ENCODE data around the gene SFSWAP. TPM values are rescaled to one million over a fixed set of nuclear protein-coding genes. Genes with fewer than 3 reads are reported as not detected.

Gene SFSWAP
- total RNA-seq, 1 experiment from 2014 or later: 48.1 TPM

DNA sequence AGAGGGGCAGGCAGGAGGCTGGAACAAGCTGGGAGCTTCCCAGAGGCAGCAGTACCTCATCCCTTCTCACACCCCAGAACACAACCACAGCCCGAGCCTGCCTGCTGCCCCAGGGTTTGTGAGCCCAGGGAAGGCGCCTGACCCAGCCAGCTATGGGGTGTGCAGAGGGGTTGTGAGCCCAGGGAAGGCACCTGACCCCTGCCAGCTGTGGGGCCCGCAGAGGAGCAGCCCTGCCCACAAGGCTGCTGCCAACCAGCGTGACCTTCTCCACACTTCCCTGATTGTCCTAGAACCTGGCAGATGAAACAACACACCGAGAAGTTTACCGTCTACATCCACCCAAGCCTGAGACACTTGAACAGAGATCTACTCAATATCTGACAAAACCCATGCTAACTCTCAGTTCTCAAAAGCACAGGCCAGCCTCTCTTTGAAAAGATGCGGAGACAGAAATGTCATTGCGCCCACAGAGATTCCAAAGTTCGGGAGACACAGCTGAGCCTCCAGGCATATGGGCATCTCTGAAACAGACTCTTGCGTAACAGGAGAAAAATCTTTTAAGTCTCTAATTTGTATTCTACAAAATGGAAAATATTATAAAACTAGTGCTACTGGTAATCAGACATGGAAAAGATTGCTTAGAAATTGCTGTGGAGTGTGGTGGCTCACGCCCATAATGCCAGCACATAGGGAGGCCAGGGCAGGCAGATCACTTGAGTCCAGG, 47.3 kb downstream of the SFSWAP start:
- no peak overlapping the region for H4K8ac ChIP-seq (replicated peaks; ENCODE audit: insufficient read length, low read depth, low read length)
- H2AK5ac ChIP-seq (ENCODE audit: insufficient read length, low read length): no peak overlapping the region
- H3K4me2 ChIP-seq (ENCODE audit: insufficient read depth, insufficient read length, low read length): no peak overlapping the region
- no peak overlapping the region for H2BK20ac ChIP-seq (ENCODE audit: low read depth, low read length, poor library complexity, severe bottlenecking)
- peaks cover 59 to 84% (median 75%) of the 10 kb centered on the region in 3 experiments; a peak in 6 of 7 replicates for H3K36me3 Mint-ChIP-seq (ENCODE audit: insufficient read depth in 1 of 3, low read depth in 3 of 3)
- no CpG with 5 or more reads among the region's 11 CpGs for WGBS (ENCODE audit: extremely low coverage, insufficient read length, low lambda C conversion rate)
- no peak overlapping the region for H4K5ac ChIP-seq (ENCODE audit: insufficient read length, low read depth, low read length)
- H3K4me1 ChIP-seq (ENCODE audit: insufficient read depth, low read length): no peaks in the 10 kb centered on the region
- no peak overlapping the region for H3K4me3 Mint-ChIP-seq
- H3K27ac ChIP-seq (ENCODE audit: insufficient read length, low read depth, low read length): no peak overlapping the region
- no peak overlapping the region for H2AFZ ChIP-seq (ENCODE audit: low read length)
- no peak for DNase-seq
- no peak overlapping the region for H2BK15ac ChIP-seq (ENCODE audit: low read depth, low read length)
- no peaks in the 10 kb centered on the region for H4K20me1 ChIP-seq (ENCODE audit: control insufficient read depth, insufficient read depth, insufficient read length)
- no peak overlapping the region for H3K23ac ChIP-seq (ENCODE audit: insufficient read length, low read depth, low read length)
- no peak overlapping the region for H3K18ac ChIP-seq (ENCODE audit: insufficient read length, low read depth, low read length)
- no peak overlapping the region for H3K4ac ChIP-seq (ENCODE audit: low read depth, low read length)
- no peak overlapping the region for H2BK120ac ChIP-seq (ENCODE audit: low read depth, low read length, poor library complexity, severe bottlenecking)
- H3K56ac ChIP-seq (ENCODE audit: insufficient read length, low read depth, low read length): no peak overlapping the region
- H3K27ac Mint-ChIP-seq: 0 out of 7 replicates have a peak overlapping the region, but pooled peaks of 1 of the 3 experiments have one; percentile 35
- H3K27me3 Mint-ChIP-seq (ENCODE audit: low read depth): no peaks in the 10 kb centered on the region
- TF ChIP-seq, protein P1, sequence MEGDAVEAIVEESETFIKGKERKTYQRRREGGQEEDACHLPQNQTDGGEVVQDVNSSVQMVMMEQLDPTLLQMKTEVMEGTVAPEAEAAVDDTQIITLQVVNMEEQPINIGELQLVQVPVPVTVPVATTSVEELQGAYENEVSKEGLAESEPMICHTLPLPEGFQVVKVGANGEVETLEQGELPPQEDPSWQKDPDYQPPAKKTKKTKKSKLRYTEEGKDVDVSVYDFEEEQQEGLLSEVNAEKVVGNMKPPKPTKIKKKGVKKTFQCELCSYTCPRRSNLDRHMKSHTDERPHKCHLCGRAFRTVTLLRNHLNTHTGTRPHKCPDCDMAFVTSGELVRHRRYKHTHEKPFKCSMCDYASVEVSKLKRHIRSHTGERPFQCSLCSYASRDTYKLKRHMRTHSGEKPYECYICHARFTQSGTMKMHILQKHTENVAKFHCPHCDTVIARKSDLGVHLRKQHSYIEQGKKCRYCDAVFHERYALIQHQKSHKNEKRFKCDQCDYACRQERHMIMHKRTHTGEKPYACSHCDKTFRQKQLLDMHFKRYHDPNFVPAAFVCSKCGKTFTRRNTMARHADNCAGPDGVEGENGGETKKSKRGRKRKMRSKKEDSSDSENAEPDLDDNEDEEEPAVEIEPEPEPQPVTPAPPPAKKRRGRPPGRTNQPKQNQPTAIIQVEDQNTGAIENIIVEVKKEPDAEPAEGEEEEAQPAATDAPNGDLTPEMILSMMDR (conservative IDR thresholded peaks at IDR 0.05): no peak
- no peak overlapping the region for H3K9ac ChIP-seq (ENCODE audit: extremely low read depth, insufficient read length, low read length)
- H3K14ac ChIP-seq (ENCODE audit: insufficient read depth, low read length): no peak overlapping the region
- H3K79me2 ChIP-seq (ENCODE audit: insufficient read depth, low read length): no peaks in the 10 kb centered on the region
- H3K4me1 Mint-ChIP-seq: peaks cover under 1 to 6% of the 10 kb centered on the region in 2 experiments; a peak in 3 of 4 replicates
- no peaks in the 10 kb centered on the region for H3K23me2 ChIP-seq (ENCODE audit: insufficient read length, low read depth, low read length, poor library complexity, severe bottlenecking)
- no peaks in the 10 kb centered on the region for H3K27me3 ChIP-seq (ENCODE audit: insufficient read depth, low read length)
- no peaks in the 10 kb centered on the region for H3K9me3 ChIP-seq (ENCODE audit: control insufficient read depth, low read depth, low read length)
- no peak overlapping the region for H2BK12ac ChIP-seq (ENCODE audit: insufficient read length, low read depth, low read length)
- no peak overlapping the region for H4K91ac ChIP-seq (ENCODE audit: insufficient read length, low read depth, low read length)
- H3T11ph ChIP-seq (ENCODE audit: low read length): no peak overlapping the region
- H2BK5ac ChIP-seq (ENCODE audit: insufficient read length, low read length): no peak overlapping the region
- no peaks in the 10 kb centered on the region for H3K79me1 ChIP-seq (ENCODE audit: insufficient read depth, low read depth, low read length, poor library complexity, severe bottlenecking)
- H3K9me3 Mint-ChIP-seq: no peaks in the 10 kb centered on the region; a peak in 1 of 5 replicates

Measured in H9 (cell line).